Medulla oblongata (tissue), 1 donor: Measurements from ENCODE around the gene NTPCR.
A peak's percentile ranks its signal among the peaks of the same experiment; 100 is the strongest.

ENCODE experiments used
- DNase-seq: peaks from one replicate; pipeline ENCODE4 v3.0.0-alpha.2; 2015; ENCODE audit errors: extremely low spot score

The NTPCR gene

DNA sequence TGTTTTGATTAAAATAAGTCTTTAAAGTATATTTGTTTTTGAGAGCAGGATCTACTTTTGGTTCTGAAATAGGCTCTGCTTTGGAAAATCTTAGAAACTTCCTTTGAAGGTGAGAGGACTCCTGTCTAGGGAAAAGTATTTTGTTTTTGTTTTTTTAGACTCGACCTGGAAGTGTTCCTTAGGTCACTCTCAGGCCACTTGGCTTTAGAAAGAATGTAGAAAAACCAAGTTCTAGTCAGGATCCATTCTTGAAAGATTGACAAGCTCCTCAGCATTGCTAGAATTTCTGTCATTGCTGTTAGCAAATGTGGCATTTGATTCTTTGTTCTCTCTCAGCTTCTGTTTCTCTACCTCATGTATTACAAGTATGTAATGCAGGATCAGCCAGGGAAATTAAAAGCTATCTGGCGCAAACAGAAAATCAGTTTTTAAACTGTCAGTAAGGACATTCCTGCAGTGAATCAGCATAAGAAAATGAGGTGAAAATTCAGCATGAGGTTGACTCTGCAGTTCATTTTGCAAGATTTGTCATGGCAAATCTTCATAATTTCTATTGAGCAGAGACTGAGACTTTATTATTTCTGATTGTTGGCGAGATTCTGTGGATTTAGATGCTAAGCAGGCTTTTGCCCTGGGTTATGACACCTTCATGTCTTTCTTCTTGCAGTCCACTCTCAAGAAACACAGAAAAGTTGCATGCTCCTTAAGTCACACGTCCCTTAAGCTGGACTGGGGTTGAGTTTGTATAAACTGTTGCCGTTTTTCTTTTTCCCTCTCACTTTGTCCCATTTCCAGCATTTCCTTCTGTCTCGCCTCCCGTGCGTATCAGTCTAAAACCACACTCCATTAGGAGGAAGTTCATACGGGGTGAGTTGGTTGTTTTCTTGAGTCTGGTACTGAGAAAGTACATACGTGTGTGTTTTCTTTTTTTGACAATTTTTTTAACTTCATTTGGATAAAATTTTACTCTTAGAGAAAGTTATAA is 12.6 kb downstream of the NTPCR start:
- DNase-seq, result peak; percentile 51

DNA sequence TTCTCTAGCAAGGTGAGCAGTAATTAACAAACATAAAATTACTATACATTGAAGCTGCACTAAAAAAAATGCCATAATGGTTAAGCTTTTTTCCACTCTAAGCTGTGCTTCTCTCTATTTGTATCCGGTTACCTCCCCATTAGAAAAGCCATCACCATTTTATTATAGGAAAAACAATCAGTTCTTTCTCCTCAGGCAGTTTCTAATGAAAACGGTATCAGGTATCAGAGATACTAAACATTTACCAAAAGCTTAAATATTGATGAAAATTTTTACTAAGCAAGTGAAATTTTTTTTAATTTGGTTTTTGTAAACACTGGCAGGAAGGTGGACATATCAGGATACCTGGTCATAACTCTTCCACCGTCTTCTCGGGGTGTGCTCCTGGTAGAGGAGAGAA is 14.2 kb downstream of the NTPCR start:
- DNase-seq, result no peak

DNA sequence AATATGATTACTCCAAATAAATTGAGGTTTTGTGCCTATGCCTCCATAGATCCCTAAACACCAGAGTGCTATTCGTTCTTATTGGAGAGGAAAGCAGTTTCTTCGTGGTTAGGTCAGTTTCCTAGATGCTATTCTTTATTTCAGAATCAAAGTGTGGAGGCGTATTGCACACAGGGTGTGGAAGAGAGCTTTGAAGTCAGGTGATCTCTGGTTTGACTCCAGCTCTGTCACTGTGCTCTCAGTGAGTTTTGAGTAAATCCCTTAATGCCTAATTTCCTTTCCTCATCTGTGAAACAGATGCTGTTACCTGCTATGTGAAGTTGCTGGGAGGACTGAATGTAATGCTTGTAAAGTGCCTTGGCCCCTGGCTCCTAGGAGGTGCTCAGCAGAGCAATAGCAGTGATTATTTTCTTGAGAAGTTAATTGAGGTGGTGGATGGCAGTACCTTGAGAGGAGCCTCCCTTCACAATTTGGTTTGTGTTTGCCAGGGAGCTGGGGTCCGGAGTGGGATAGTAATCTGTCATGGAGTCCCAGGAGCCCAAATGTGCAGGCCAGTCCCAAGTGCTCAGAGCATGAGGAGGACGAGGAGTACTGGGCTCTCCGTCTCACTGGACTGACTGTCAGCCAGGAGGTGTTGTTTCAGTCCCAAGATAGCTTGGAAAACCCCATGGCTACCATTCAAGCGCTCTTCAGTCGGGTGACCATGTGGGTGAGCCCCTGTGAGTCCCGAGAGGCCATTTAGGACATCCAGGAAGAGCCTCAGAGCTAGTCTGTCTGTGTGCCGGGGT is 14.9 kb downstream of the NTPCR start:
- no peak for DNase-seq

- no peak for DNase-seq
These were observed 15.5 kb downstream of the NTPCR start for GRCh38 chr1:232965912-232966217.

- no peak for DNase-seq
These were observed 16.3 kb downstream of the NTPCR start for GRCh38 chr1:232966663-232967062.

DNA sequence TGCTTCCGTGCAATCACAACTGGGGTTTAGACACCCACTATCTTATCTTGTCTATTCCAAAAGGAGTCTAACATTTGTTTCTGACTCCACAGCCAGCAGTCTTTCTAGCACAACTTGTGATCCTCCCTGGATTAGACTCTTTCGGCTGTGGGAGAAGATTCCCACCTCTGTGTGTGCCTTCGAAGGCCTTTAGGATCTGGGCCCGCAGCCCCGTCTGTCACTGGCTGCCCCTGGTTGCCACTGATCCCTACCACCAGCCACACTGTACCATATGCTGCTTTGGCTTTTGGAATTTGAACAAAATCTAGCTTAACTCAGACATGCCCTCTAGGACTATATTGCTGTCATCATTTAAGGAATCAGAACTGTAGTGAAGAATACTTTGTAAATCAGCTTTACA is 18.0 kb downstream of the NTPCR start:
- no peak for DNase-seq

DNA sequence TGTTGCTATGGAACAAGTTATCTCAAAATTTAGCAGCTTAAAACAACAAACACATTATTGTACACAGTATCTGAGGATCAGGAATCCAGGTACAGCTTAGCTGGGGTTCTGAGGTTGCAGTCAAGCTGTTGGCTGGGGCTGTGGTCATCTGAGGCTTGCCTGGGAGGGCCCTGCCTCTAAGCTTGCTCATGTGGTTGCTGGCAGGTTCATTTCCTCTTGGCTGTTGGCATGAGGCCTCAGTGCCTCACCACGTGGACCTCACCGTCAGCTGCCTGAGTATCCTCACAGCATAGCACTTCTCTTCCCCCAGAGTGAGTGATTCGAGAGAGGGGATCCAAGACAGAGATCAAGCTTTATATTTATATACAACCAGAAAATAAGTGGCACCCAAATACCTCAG is 18.6 kb downstream of the NTPCR start:
- peak; percentile 67 for DNase-seq

GRCh38 chr1:232969799-232970198 is 19.4 kb downstream of the NTPCR start:
- no peak for DNase-seq

- DNase-seq, result no peak
These were observed 20.1 kb downstream of the NTPCR start for GRCh38 chr1:232970508-232970907.

DNA sequence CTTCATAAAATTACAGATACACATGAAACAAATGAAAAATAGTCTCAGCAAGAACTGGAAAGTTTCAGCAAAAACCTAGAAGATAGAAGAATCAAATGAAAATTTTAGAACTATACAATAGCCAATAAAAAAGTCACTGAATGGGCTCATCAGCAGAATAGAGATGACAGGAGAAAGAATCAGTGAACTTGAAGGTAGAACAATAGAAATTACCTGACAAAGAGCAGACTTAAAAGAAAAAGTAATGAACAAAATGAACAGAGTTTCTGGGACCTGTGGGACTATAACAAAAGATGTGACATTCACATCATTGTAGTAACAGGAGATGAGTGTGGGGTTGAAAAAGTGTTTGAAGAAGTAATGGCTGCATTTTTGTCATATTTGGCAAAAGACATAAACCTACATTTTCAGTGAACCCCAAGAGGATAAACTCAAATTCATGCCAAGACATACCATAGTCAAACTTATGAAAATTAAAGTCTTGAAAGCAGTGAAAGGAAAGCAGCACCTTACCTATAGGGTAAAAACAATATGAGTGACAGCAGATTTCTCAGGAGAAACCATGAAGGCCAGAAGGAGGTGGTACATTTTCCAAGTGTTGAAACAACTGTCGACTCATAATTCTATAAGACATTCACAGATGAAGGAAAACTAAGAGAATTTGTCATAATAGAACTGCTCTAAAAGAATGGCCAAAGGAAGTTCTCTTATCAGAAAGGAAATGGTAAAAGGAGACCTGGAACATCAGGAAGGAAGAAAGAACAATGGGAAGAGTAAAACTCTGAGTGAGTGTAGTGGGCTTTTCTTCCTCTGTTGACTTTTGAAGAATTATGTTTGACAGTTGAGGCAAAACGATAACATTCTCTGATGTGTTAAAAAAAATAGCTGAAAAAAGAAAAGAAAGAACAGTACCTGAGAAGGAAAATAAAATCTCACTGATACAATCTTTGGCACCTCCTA is 23.5 kb downstream of the NTPCR start:
- no peak for DNase-seq

GRCh38 chr1:232974971-232975370 is 24.6 kb downstream of the NTPCR start:
- no peak for DNase-seq

GRCh38 chr1:232978091-232978634 is 27.8 kb downstream of the NTPCR start:
- DNase-seq, result no peak

- DNase-seq, result no peak
These were observed 28.4 kb downstream of the NTPCR start for GRCh38 chr1:232978815-232979214.

DNA sequence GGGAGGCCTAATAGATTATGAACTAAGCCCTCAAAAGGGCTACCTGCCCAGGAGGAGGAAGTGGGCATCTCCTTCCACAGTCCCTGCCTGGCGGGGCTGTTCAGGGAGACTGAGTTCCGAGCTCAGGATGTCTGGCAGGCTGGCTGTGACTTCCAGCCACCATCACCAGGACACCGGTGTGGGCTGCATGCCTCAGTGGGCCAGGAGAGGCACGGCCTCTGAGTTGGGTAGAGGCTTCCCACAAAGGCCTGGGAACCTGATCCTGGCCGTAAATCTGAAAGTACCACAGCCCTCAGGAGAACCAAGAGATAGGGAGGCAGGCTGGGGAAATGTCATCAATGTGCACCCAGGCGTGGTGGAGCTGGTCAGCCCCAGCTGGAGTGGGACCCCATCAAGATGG is 29.1 kb downstream of the NTPCR start:
- no peak for DNase-seq

DNA sequence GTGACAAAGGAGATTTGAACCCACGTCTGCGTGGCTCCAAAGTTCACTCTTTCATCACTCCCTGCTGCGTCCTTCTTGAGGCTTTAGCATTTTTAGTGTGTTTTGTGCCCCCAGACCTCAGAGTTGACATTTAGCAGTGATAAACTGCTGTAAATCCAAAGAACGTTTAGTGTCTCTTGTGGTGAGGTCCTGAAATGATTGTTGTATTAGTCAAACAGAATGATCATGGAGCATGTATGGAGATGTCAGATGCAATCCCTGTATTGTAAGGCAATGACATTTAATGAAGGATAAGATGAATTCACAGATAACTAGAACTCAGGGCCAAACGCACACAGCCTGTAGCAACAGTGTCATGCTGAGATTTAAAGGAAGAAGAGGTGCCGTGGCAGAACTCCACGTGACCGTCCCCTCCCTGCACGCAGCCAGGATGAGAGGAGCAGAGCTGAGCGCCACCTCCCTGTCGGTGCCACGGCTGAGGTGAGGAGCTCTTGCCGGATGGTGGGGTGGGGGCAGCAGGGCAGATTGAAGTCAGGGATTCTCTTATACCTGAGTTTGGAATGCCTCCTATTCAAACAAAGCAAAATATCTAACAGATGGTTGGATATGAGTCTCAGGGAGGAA is 30.1 kb downstream of the NTPCR start:
- DNase-seq, result no peak

DNA sequence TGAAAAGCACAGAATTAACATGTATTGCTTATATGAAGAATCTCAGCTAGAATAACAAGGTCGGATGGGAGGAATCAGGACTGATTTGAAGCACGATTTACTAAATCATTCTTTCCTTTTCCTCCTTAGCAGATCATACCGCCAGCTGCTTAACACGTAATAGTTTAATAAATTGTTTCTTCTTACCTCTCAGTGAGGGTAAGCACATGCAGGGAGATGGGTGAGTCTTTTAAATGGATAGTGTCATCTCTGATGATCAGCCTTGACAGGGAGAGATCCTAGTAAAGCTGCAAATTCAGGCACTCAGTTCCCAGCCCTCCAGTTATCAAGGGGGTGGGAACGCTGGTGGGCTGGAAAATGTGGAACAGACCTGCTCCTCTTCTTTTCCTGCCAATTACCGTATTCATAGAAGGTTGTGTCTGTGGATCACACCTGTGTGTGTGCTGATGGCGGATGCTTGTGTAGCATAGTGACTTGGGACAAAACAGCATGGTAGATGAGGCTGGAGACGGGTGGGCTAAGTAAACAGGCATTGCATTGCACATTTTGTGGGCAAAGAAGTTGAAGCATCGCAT is 30.7 kb downstream of the NTPCR start:
- DNase-seq, result no peak

- no peak for DNase-seq
These were observed 32.0 kb downstream of the NTPCR start for GRCh38 chr1:232982238-232982944.

- peak; percentile 33 for DNase-seq
These were observed 33.0 kb downstream of the NTPCR start for GRCh38 chr1:232983375-232983774.

DNA sequence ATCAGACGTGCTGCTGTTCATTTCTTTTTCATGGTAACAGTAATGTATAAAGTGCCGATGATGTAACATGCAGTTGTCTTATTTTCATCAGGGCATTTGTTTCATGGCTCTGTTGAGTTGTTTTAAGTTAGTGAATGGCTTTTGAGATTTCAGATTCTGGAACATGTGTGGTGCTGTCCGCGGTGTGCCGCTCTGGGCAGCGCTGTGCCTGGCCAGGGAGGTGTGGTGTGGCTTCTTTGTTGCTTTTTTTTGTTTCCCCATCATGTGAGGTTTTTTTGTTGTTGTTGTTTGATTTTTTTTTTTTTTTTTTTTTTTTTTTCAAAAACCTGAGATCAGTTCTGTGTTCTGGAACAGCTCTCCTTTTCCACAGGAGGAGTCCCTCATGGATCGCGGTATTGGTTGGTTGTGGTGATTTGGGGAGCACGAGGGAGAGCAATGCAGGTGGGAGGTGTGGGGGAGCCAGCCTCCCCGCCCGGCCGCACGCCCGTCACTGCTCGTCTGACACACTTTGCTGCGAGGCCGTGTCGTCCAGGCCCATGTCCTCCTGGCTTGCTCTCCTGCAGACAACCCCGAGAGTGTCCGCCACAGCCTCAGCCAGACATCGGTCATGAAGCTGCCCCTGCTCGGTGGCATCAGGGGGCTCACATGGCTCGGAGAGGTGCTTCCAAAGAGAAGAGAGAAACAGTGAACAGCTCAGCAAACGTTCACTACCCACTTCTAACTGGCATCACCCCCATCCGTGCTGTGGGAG is 33.6 kb downstream of the NTPCR start:
- DNase-seq, result no peak
